ENCODE measurements around the gene DCLK2. TPM values are rescaled to one million over a fixed set of nuclear protein-coding genes. Genes with fewer than 3 reads are reported as not detected.

DCLK2 gene
- total and polyA plus RNA-seq, 2 of the 4 experiments (the other 2 are of a cell fraction), result 11.3 to 15.5 TPM

DNA sequence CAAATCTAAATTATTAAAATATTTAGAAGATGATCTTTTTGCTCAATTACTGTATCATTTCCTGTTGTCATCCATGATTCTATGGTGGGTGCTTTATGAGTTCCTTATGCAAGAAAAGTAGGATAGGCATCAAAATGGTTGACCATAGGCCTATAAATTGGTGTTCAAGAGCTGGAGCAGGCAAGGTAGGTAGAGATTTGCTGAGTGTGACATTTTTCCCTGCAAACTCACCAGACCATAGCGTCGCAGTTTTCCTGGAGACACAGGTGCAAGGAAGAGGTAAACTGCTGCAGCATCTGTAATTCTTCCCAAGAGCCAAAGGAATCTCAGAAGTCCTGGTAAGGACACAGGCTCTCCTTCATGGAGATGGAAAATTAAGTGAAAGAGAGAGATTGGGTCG, 33.7 kb upstream of the DCLK2 start:
- no peak overlapping the region for H3K18ac ChIP-seq (ENCODE audit: low read depth, low read length)
- no peaks in the 10 kb centered on the region for H3K9me1 ChIP-seq (ENCODE audit: insufficient read depth, low read length)
- DNase-seq (no peak), ATAC-seq (ENCODE audit: low read depth) (no peak)
- no peak overlapping the region for H2AK5ac ChIP-seq (ENCODE audit: low read depth, low read length)
- no peak overlapping the region for H3K27ac ChIP-seq (ENCODE audit: insufficient read depth, low read length)
- no peak overlapping the region for H3K4me2 ChIP-seq (ENCODE audit: low read depth, low read length)
- no peak overlapping the region for H3K14ac ChIP-seq (replicated peaks; ENCODE audit: low read depth, low read length)
- H2BK5ac ChIP-seq (ENCODE audit: low read depth, low read length, poor library complexity, severe bottlenecking), result no peak overlapping the region
- dilution Hi-C loops (cut with HindIII; ENCODE audit: low sequenced_read_pairs, unreplicated experiment), result no loop called here
- no peak overlapping the region for H4K8ac ChIP-seq (ENCODE audit: low read depth in 2 of 2, low read length in 2 of 2)
- no peak overlapping the region for H3K4ac ChIP-seq (ENCODE audit: low read depth, low read length)
- no peak overlapping the region for H4K91ac ChIP-seq (ENCODE audit: insufficient read depth, low read depth, low read length)
- H3K79me1 ChIP-seq (ENCODE audit: low read depth in 1 of 2, low read length in 2 of 2), result no peaks in the 10 kb centered on the region
- intact Hi-C loops (cut with micrococcal nuclease), result no loop called here
- H2BK120ac ChIP-seq (ENCODE audit: low read depth, low read length), result no peak overlapping the region
- no peak overlapping the region; the same call in 2 of the 3 replicates for H2BK15ac ChIP-seq (ENCODE audit: low read depth, low read length)
- H4K20me1 ChIP-seq (ENCODE audit: insufficient read depth, low read length), result no peaks in the 10 kb centered on the region
- H3K9me3 ChIP-seq (ENCODE audit: control insufficient read depth, insufficient read depth, low read length), result no peaks in the 10 kb centered on the region
- in situ Hi-C loops (cut with MboI; ENCODE audit: low sequenced_read_pairs), result no loop called here
- H3K56ac ChIP-seq (ENCODE audit: extremely low read depth, insufficient read depth, low read length), result no peak overlapping the region
- H3K9ac ChIP-seq (ENCODE audit: low read depth, low read length), result no peak overlapping the region
- POLR2A ChIA-PET (ENCODE audit: unreplicated experiment), result no interaction called here
- H2AK9ac ChIP-seq (replicated peaks; ENCODE audit: low read depth, low read length, poor library complexity), result no peak overlapping the region
- WGBS, 2 experiments (ENCODE audit: extremely low coverage in 2 of 2, insufficient read length in 1 of 2), result no CpG with 5 or more reads among the region's 3 CpGs
- TF ChIP-seq MAFK (IDR thresholded peaks at IDR 0.05; ENCODE audit: low read depth, low read length) (peak; percentile 79), RCOR1 (IDR thresholded peaks at IDR 0.05; ENCODE audit: insufficient replicate concordance, low read length) (no peak), MAZ (IDR thresholded peaks at IDR 0.05; ENCODE audit: borderline replicate concordance, low read depth, low read length) (no peak), FOS (IDR thresholded peaks at IDR 0.05; ENCODE audit: low read depth, low read length) (no peak), MXI1 (IDR thresholded peaks at IDR 0.05; ENCODE audit: borderline replicate concordance, low read depth, low read length) (no peak), CEBPB (IDR thresholded peaks at IDR 0.05; ENCODE audit: low read depth, low read length) (no peak)
- TF ChIP-seq, protein P1, sequence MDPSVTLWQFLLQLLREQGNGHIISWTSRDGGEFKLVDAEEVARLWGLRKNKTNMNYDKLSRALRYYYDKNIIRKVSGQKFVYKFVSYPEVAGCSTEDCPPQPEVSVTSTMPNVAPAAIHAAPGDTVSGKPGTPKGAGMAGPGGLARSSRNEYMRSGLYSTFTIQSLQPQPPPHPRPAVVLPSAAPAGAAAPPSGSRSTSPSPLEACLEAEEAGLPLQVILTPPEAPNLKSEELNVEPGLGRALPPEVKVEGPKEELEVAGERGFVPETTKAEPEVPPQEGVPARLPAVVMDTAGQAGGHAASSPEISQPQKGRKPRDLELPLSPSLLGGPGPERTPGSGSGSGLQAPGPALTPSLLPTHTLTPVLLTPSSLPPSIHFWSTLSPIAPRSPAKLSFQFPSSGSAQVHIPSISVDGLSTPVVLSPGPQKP (IDR thresholded peaks at IDR 0.05; ENCODE audit: borderline replicate concordance, low read depth, low read length), result no peak
- no peak overlapping the region for H3K4me3 ChIP-seq (ENCODE audit: insufficient read depth, low read depth, low read length)
- H2AFZ ChIP-seq (replicated peaks; ENCODE audit: low read length, poor library complexity), result no peak overlapping the region
- H3K4me1 ChIP-seq (ENCODE audit: control insufficient read depth, insufficient read depth, low read length), result no peaks in the 10 kb centered on the region
- no peak overlapping the region for H2BK20ac ChIP-seq (ENCODE audit: low read depth, low read length)
- H4K5ac ChIP-seq (ENCODE audit: low read depth, low read length), result no peak overlapping the region
- BruUV-seq (replicated peaks), result no TSS peak
- CTCF ChIA-PET, result no interaction called here
- H3K36me3 ChIP-seq (ENCODE audit: control insufficient read depth, insufficient read depth, low read length), result no peaks in the 10 kb centered on the region
- H3K23ac ChIP-seq (ENCODE audit: low read depth, low read length), result no peak overlapping the region
- H3K27me3 ChIP-seq (ENCODE audit: control insufficient read depth, insufficient read depth, low read length), result no peaks in the 10 kb centered on the region

Data from IMR-90 (cell line).